HuH-7.5 (cell line): ENCODE data around the gene LRPAP1.
"Not testable (repeated sequence)": the region's sequence is repeated elsewhere in the genome, so short reads cannot be mapped to it uniquely, and the experiment has no call there.

ENCODE experiments used
- DNase-seq: peaks from one replicate; pipeline ENCODE4 v3.0.0; 2011; ENCODE audit warnings: low spot score

The LRPAP1 gene

DNA sequence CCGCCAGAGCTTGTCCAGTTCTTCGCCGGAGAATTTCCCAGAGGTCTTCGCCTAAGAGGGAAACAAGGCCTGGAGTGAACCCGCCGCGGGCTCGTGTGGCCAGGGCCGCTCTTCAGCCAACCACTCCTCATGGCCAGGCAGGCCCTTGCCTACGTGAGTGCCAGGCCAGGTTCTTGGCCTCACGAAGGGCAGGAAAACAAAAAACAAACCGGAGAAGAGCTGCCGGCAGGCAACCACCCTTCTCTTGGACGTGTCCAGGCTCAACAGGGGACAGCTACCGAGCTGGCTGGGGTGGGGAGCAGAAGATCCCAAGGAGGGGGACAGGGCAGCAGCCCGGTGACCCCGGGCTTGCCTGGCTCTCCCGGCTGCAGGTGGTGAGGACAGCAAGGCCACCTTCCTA is 13.3 kb downstream of the LRPAP1 start:
- DNase-seq: no peak

DNA sequence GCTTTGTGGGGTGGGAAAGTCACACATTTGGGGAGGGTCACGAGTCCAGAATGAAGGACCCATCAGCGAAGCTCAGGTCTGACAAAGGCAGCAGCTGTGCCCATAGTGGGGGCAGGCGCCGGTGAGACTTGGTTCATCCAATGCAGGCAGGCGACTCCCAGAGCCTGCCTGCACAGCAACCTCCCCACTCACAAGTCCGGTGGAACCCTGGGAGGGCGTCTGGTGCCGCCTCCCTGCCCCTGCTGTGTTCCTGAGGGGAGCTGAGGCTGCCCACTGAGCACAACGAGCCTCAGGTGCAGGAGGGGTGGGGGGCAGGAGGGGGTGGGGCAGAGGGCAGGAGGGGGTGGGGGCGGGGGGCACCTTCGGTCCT is 13.7 kb downstream of the LRPAP1 start:
- no peak for DNase-seq

GRCh38 chr4:3517731-3518510 is 14.3 kb downstream of the LRPAP1 start:
- DNase-seq: no peak

DNA sequence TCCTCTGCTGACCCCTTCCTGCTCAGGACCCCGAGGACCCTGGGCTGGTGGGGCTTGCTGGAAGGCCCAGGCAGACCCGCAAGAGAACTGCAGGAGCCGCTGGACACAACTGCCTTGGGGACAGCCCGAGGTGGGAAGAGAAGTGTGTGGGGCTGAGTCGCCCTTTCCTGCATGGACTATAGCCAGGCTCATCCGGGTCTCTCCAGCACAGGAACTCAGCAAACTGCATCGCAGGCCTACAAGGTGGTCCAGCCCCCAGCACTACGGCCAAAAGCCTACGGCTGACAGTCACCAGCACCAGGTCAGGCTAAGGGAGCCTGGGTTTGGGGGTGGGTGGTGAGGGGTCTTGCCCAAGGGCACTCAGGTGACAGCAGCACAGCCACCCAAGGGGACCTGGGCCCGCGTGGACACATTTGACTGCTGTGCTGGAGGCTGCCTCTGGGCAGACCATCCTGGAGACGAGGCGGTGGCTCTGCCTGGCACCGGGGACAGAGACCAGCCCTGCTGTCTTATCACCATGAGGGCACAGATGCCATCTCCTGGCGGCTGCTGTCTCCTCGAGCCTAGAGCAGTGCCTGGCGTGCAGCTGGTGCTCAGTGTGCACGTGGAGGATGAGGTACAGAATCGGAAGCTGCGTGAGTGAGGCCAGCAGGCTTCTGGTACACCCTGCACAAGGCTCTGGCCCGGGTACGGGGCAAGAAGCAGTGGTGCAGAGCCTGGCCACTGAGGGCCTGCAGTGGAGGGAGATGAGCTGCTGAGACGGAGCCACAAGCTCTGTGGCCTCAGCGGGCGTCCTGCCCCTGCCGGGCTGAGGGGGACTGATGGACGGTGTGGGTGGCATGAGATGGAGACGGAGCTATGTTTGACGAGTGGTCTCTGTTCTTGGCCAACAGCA is 15.1 kb downstream of the LRPAP1 start:
- DNase-seq: no peak

DNA sequence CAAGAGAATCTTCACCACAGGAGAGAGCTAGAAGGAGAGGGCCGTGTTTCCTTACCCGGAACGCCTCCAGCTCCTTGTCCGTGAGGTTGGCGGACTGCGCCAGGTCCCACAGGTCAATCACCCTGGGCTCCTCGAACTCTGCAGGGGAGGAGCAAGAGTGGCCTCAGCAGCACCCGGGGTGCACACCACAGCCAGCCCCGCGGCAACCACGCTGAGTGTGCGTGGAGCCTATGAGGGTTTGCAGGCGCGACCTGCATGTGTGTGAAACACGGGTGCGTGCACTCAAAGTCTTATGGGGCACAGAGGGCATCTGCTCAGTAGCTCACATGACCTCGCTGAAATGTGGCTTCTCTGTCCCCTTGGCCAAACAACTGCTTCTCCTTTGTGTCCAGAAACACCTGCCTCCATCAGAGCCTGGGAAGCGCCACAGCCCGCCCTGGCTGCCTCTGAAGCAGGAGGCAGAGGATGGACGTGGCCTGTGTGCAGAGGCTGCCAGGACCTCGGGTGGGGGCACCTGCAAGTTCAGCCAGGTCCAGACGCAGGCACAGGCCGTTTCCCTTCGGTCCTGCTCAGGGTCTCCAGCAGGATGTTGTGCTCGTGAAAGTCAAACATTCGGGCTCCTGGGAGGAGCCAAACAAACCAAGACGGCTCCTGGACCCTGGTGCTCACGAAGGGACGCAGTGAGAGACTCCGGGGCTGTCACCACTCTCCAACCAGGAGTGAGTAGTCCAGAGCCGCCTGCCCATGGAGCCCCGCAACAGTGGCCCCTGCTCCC is 16.0 kb downstream of the LRPAP1 start:
- DNase-seq: no peak

DNA sequence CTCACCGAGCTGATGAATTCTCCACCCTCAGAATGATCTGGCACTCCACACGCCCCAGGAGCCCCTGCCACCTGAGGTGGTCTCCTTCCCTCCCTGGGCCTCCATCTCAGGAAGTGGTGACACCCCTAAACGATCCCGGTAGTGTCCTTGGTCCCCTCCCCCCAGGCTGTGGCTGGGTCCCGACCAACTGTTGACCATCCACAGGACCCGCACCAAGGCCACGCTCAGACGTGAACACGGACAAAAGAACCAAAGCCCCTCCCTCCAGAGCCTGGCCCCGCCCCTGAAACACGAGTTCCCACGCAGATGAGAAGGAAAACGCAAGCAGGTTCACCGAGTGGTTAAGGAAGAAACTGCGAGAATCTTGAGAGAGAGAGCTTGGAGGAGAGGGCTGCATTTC is 16.6 kb downstream of the LRPAP1 start:
- no peak for DNase-seq

- DNase-seq: no peak
Observed at GRCh38 chr4:3514806-3515501, 17.3 kb downstream of the LRPAP1 start.

- DNase-seq: no peak
Observed at GRCh38 chr4:3514221-3514780, 17.9 kb downstream of the LRPAP1 start.

GRCh38 chr4:3513807-3514206 is 18.4 kb downstream of the LRPAP1 start:
- DNase-seq: no peak

GRCh38 chr4:3512719-3513118 is 19.5 kb downstream of the LRPAP1 start:
- no peak for DNase-seq

- DNase-seq: no peak
Observed at GRCh38 chr4:3512279-3512678, 19.9 kb downstream of the LRPAP1 start.

DNA sequence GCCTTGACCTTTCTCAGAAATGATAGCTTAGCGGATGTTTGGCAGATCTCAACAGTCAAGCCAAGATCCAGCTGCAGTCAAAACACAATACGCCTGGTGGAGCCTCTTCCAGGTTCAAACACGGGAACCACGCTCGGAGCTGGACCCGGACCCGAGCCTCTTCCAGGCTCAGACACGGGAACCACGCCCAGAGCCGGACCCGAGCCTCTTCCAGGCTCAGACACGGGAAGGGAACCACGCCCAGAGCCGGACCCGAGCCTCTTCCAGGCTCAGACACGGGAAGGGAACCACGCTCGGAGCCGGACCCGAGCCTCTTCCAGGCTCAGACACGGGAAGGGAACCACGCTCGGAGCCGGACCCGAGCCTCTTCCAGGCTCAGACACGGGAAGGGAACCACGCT is 20.6 kb downstream of the LRPAP1 start:
- not testable (repeated sequence) for DNase-seq

DNA sequence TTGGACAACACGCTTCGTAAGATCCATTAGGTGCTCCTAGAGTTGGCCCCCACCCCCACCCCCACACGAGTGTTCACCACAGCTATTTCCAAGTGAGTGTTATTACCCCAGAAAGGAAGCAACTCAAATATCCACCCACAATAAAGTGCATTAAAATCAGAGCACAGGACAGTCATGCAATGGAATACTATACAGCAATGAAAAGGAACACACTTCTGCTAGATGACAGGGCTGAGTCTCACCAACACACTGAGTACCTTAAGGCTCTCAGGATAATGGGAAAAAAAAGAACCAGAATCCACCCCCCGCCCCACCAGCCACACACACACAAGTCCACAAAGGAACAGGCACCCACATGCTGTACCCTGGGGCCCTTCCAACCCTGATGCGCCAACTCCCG is 21.0 kb downstream of the LRPAP1 start:
- no peak for DNase-seq

GRCh38 chr4:3510481-3510880 is 21.7 kb downstream of the LRPAP1 start:
- no peak for DNase-seq

GRCh38 chr4:3508542-3508941 is 23.7 kb downstream of the LRPAP1 start:
- DNase-seq: no peak

GRCh38 chr4:3505231-3505630 is 27.0 kb downstream of the LRPAP1 start:
- no peak for DNase-seq

- no peak for DNase-seq
Observed at GRCh38 chr4:3502941-3503936, 29.0 kb downstream of the LRPAP1 start.

- no peak for DNase-seq
Observed at GRCh38 chr4:3501825-3502425, 30.3 kb downstream of the LRPAP1 start.

GRCh38 chr4:3501126-3501824 is 30.9 kb downstream of the LRPAP1 start:
- no peak for DNase-seq
